WI38 (cell line): Measurements from ENCODE around the gene TNFRSF14.

Experiments used
- H3K4me3 ChIP-seq: 2 replicates; pipeline ENCODE4 v1.5.1; 2011; ENCODE audit warnings: low read depth, mild to moderate bottlenecking, control low read depth, low read length
- CTCF ChIP-seq: IDR thresholded peaks from 2 replicates; pipeline ENCODE4 v1.5.1; 2012; ENCODE audit warnings: low read depth, mild to moderate bottlenecking, control low read depth, low read length

The TNFRSF14 gene

GRCh38 chr1:2518528-2518927 lies 37.6 kb upstream of the TNFRSF14 start:
- no peak for TF ChIP-seq CTCF
- H3K4me3 ChIP-seq = no peak overlapping the region

GRCh38 chr1:2519029-2519685 lies 37.0 kb upstream of the TNFRSF14 start:
- no peak overlapping the region for H3K4me3 ChIP-seq
- TF ChIP-seq CTCF = no peak

GRCh38 chr1:2519729-2520128 lies 36.4 kb upstream of the TNFRSF14 start:
- no peak for TF ChIP-seq CTCF
- no peak overlapping the region for H3K4me3 ChIP-seq

- H3K4me3 ChIP-seq = no peak overlapping the region
- no peak for TF ChIP-seq CTCF
Measured at GRCh38 chr1:2520206-2520605, 36.0 kb upstream of the TNFRSF14 start.

GRCh38 chr1:2520806-2521205 lies 35.4 kb upstream of the TNFRSF14 start:
- H3K4me3 ChIP-seq = no peak overlapping the region
- no peak for TF ChIP-seq CTCF

- TF ChIP-seq CTCF = no peak
- no peak overlapping the region for H3K4me3 ChIP-seq
Measured at GRCh38 chr1:2522230-2522629, 33.9 kb upstream of the TNFRSF14 start.

- no peak for TF ChIP-seq CTCF
- 0 out of 2 replicates have a peak overlapping the region, but pooled peaks have one; percentile 11 for H3K4me3 ChIP-seq
Measured at GRCh38 chr1:2523191-2523890, 32.8 kb upstream of the TNFRSF14 start.
